Activated effector memory CD4-positive, alpha-beta T cell treated with Interleukin-2 at 50 U/mL for 16 hours (primary cell): Measurements from ENCODE around the gene CPLANE1.
"Not testable (repeated sequence)": the region's sequence is repeated elsewhere in the genome, so short reads cannot be mapped to it uniquely, and the experiment has no call there.

Source experiments
- DNase-seq: peaks from one replicate; pipeline ENCODE4 v3.0.0-alpha.2; 2020

CPLANE1 gene

GRCh38 chr5:37112383-37112991, 136.7 kb downstream of the CPLANE1 start:
- DNase-seq = no peak

GRCh38 chr5:37111426-37112382, 137.5 kb downstream of the CPLANE1 start:
- DNase-seq = no peak

- no peak for DNase-seq
Measured at GRCh38 chr5:37110135-37110534, 139.0 kb downstream of the CPLANE1 start.

- DNase-seq = no peak
Measured at GRCh38 chr5:37109338-37109737, 139.8 kb downstream of the CPLANE1 start.

GRCh38 chr5:37103302-37103701, 145.9 kb downstream of the CPLANE1 start:
- DNase-seq = no peak

- not testable (repeated sequence) for DNase-seq
Measured at GRCh38 chr5:37099267-37099666, 149.9 kb downstream of the CPLANE1 start.

DNA sequence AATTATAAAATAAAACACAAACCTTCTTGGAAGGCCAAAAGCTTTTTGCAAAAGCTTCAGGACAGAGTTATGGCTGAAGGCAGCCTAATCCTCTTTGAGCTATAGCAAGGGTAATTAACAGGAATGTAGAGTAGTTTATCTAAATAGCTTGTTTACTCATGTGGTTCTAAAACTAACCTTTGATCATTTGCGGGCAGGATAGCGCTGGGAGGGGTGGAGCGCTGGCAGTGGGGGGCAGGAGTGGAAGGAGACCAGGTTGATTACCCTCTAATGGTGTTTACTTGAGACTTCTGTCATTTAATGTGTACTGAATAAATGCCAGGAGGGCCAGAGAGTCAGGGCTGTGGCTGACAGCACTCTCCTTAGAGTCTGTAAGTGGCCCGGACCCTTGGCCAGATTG, 155.4 kb downstream of the CPLANE1 start:
- DNase-seq = not testable (repeated sequence)

DNA sequence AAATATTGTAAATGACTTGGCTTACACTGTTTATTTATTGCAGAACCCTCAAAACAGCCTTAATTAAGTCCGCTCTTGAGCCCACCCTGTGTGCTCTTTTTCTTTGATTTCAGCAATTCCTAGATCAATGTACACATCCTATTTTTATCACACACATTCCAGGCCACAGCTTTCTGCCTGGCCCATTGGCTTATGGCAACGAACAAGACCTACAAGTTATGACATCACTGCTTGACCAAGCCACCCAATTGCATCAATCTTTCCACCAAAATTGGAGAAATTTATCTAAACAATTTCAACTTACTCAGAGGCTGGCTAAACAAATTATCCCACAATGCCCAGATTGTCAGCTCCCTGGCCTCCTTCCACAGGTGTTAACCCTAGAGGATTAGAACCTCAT, 158.4 kb downstream of the CPLANE1 start:
- no peak for DNase-seq

GRCh38 chr5:37090123-37090726, 159.0 kb downstream of the CPLANE1 start:
- DNase-seq = no peak

- DNase-seq = no peak
Measured at GRCh38 chr5:37088009-37088408, 161.2 kb downstream of the CPLANE1 start.

GRCh38 chr5:37086466-37087173, 162.6 kb downstream of the CPLANE1 start:
- DNase-seq = no peak

- DNase-seq = not testable (repeated sequence)
Measured at GRCh38 chr5:37086026-37086425, 163.2 kb downstream of the CPLANE1 start.

GRCh38 chr5:37082977-37083376, 166.2 kb downstream of the CPLANE1 start:
- DNase-seq = not testable (repeated sequence)

GRCh38 chr5:37080697-37081096, 168.5 kb downstream of the CPLANE1 start:
- no peak for DNase-seq

DNA sequence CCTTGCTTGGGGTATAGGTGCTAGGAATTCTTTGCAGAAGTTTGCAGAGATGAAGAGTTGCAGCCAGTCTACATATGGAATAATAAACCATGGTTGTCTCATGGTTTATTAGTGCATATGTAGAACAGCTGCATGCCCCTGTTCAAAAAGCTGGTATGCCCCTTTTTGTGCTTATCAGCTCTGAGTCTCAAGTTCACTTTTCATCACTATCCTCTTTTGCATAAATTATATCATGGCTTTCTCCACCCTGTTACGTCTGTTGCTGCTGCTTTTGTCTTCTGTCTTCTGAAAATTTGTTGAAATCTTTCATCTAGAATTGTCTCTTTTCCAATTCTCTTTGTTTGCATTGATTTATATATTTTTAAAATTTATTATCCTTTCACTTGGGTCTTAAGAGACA, 172.0 kb downstream of the CPLANE1 start:
- DNase-seq = no peak

DNA sequence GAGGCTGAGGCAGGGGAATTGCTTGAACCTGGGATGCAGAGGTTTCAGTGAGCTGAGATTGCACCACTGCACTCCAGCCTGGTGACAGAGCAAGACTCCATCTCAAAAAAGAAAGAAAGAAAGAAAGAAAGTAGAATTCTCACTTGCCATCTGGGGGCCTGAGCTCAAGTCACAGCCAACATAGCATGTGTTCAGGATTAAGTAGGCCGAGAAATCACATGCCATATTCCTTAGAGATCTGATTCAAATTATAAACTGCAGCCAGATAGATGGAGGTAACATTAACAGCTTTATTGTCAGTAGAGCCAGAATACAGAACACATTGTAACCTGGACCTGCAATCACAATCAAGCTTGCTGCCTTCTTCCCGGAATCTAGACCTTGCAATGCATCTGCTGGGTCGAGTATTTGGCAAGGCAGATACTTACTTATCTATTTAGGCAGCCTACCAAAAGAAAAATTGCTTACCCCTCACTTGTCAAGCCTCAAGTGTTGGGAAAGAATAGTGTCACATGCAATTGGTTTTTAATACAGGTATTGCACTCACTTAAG, 173.7 kb downstream of the CPLANE1 start:
- no peak for DNase-seq

DNA sequence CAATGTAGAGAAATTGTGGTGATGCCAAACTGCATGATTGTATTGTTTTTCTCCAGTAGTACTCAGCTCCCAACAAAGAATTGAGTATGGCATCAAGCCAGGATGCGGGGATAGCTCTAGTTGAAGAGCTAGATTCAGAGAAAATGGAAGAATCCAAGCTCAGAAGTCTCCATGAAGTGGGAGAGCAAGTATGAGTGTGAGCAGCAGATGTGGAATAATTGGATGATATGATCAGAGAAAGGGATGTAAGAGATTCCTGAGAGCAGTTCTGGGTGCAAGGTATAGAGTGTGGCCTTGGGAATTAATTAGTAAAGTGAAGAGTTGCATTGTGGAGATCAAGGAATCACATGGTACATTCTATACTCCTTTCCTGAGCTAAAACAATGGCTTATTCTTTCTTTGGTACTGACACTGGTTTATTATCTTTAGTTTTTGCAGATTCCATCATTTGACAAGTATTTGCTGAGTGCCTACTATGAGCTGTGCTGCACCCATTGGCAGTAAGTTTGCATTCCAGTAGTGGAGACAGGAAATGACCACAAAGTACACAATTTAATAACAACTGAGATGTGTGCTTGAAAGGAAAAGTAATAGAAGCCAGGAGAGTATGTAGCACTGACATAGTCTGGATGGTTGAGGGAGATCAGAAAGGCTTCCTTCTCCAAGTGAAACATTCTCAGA, 177.1 kb downstream of the CPLANE1 start:
- DNase-seq = no peak

DNA sequence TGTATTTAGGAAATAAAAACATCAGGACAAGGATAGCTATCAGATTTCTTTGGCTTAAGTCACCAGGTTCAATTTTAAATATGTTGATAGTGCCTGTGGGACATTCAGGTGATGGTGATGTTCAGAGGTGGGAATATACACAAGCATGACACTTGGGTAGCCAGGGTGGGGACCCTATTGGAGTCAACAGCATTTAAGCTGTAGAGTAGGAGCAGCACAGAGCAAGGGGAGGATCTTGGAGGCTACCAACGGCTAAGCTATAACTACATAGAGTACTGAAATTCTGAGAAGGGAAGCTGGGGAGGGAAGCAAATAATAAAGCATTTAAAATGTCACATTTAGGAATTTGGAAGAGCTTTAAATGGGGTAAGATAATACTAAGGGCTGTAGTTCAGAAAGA, 177.7 kb downstream of the CPLANE1 start:
- DNase-seq = no peak

GRCh38 chr5:37064442-37064841, 184.7 kb downstream of the CPLANE1 start:
- DNase-seq = no peak

- no peak for DNase-seq
Measured at GRCh38 chr5:37063739-37064138, 185.4 kb downstream of the CPLANE1 start.

GRCh38 chr5:37060030-37060429, 189.1 kb downstream of the CPLANE1 start:
- DNase-seq = no peak

DNA sequence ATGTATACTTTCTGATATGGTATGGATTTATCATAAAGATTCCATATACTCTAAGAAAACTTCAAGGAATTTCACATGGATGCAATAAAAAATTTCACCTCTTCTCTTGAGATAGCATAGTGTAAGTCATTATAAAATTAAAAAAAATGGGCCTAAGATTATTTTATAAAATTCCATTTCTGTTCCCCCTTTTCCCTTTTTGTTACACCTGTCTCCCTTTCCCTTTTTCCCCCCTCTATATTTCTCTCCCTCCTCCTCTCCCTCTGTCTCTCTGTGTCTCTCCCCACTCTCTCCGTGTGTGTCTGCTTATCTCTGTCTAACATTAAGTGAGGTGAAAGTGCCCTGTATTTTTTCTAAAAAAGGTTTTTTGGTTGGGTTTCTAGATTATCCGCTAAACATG, 192.4 kb downstream of the CPLANE1 start:
- DNase-seq = no peak
